HG02759 (cell line): Measurements from ENCODE around the gene CISD1.
"Not testable (repeated sequence)": the region's sequence is repeated elsewhere in the genome, so short reads cannot be mapped to it uniquely, and the experiment has no call there.

Source experiments
- ATAC-seq: cut with Tn5 transposase; IDR thresholded peaks from one replicate; pipeline ENCODE4 v1.9.1; 2021; ENCODE audit warnings: mild to moderate bottlenecking, moderate library complexity; ENCODE audit not compliant: unreplicated experiment

CISD1 gene

GRCh38 chr10:58268946-58269781 lies at the start of gene CISD1:
Gene CISD1, plus strand, starts transcription at chr10:58269162. Its CDS starts 112 bp downstream, at chr10:58269274.
- peak; percentile 65 for ATAC-seq

- no peak for ATAC-seq
Measured at GRCh38 chr10:58219875-58220274, 49.1 kb upstream of the CISD1 start.

GRCh38 chr10:58220769-58221451 lies 48.1 kb upstream of the CISD1 start:
- no peak for ATAC-seq

DNA sequence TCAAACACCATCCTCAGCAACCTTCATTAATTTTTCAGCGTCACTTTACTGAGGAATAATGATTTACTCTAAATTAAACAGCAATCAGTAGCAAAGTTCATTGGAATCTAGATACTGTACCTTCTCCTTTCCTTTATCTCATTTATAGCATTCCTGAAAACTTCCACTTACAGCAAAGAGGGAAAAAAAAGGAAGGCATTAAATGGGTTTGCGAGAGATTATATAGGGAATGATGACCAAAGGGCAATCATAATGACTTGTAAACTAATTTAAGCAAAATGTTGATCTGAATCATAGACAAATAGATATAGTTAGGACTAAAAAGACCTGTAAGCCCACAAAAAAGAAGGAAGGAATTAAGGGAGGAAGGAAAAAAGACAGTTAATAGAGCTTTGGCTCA lies 43.3 kb upstream of the CISD1 start:
- ATAC-seq = no peak

DNA sequence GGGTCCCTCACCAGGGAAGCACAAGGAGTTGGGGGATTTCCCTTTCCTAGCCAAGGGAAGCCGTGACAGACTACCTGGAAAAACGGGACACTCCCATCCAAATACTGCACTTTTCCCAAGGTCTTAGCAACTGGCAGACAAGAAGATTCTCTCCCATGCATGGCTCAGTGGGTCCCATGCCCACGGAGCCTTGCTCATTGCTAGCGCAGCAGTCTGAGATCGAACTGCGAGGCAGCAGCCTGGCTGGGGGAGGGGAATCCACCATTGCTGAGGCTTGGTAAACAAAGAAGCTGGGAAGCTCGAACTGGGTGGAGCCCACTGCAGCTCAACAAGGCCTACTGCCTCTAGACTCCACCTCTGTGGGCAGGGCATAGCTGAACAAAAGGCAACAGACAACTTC lies 39.1 kb upstream of the CISD1 start:
- not testable (repeated sequence) for ATAC-seq

GRCh38 chr10:58237014-58237834 lies 31.7 kb upstream of the CISD1 start:
- no peak for ATAC-seq

- no peak for ATAC-seq
Measured at GRCh38 chr10:58239561-58240169, 29.3 kb upstream of the CISD1 start.

DNA sequence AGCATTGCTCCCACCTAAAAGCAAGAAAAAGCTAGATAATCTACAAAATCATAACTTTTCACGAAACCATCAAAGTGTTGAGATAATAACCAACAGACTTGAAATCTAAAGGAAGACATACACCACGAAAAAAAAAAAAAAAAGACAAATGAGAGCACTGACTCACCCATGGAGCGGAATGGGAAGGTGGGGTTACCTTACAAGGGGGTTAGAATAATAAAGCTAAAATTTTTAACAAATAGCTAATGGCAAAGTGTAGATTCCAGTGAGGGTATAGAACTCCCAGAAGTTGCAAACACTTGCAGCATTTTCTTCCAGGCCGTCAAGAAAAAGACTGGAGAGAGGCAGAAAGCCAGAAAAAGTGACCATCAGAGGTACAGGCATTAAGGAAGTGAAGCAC lies 28.4 kb upstream of the CISD1 start:
- no peak for ATAC-seq

DNA sequence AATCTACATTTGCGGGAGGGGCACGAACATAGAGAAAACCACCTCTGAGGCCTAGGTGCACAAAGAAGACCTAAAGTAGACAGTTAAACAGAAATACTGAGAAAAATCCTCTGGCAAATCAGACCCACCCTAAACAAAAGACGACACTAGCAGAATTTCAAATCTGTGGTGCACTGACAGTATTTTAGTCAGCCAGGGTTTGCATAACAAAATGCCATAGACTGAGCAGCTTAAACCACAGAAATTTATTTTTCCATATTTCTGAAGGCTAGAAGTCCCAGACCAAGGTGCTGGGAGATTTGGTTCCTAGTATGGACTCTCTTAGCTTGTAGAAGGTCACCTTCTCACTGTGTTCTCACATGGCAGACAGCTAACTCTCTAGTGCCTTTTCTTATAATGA lies 27.6 kb upstream of the CISD1 start:
- no peak for ATAC-seq

DNA sequence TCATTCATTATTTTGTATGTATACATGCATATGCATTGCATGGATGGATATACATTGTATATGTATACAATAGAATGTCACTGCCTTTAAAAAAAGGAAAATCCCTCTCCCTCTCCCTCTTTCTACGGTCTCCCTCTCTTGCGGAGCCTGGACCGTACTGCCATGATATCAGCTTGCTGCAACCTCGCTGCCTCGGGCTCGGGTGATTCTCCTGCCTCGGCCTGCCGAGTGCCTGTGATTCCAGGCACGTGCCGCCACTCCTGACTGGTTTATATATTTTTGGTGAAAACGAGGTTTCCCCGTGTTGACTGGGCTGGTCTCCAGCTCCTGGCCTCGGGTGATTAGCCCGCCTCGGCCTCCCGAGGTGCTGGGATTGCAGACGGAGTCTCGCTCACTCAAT lies 25.7 kb upstream of the CISD1 start:
- no peak for ATAC-seq

DNA sequence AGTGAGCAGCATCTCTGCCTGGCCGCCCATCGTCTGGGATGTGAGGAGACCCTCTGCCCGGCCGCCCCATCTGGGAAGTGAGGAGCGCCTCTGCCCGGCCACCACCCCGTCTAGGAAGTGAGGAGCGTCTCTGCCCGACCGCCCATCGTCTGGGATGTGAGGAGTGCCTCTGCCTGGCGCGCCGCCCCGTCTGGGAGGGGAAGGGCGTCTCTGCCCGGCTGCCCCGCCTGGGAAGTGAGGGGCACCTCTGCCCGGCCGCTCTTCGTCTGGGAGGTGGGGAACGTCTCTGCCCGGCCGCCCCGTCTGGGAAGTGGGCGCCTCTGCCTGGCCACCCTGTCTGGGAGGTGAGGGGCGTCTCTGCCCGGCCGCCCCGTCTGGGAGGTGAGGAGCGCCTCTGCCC lies 25.2 kb upstream of the CISD1 start:
- ATAC-seq = not testable (repeated sequence)

GRCh38 chr10:58244242-58244641 lies 24.7 kb upstream of the CISD1 start:
- not testable (repeated sequence) for ATAC-seq

- not testable (repeated sequence) for ATAC-seq
Measured at GRCh38 chr10:58244666-58245065, 24.3 kb upstream of the CISD1 start.

DNA sequence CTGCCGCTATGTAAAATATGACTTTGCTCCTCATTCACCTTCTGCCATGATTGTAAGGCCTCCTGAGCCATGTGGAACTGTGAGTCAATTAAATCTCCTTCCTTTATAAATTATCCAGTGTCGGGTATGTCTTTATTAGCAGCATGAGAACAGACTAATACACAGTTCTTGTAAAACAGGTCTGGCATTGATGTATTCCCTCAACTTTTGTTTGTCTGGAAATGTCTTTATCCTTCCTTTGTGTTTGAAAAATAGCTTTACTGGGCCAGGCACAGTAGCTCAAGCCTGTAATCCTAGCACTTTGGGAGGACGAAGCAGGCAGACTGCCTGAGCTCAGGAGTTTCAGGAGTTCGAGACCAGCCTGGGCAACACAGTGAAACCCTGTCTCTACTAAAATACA lies 15.8 kb upstream of the CISD1 start:
- no peak for ATAC-seq

DNA sequence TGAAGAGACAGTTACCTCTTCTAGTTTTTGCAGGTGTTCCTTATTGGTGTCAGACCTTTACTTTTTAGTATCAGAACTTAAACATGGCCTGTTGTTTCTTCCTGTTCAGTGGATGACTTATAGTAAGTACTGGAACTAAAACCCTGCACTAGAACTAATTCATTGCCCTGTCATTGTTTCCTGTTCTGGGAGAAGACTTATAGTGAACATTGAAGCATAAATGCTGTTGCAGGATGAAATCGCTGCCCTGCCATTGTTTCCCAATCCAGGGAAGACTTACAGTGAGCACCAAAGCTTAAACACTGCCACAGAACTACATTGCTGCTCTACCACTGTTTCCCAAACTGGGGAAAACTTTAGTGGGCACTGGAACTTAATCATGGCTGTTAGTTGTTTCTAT lies 14.3 kb upstream of the CISD1 start:
- ATAC-seq = no peak

DNA sequence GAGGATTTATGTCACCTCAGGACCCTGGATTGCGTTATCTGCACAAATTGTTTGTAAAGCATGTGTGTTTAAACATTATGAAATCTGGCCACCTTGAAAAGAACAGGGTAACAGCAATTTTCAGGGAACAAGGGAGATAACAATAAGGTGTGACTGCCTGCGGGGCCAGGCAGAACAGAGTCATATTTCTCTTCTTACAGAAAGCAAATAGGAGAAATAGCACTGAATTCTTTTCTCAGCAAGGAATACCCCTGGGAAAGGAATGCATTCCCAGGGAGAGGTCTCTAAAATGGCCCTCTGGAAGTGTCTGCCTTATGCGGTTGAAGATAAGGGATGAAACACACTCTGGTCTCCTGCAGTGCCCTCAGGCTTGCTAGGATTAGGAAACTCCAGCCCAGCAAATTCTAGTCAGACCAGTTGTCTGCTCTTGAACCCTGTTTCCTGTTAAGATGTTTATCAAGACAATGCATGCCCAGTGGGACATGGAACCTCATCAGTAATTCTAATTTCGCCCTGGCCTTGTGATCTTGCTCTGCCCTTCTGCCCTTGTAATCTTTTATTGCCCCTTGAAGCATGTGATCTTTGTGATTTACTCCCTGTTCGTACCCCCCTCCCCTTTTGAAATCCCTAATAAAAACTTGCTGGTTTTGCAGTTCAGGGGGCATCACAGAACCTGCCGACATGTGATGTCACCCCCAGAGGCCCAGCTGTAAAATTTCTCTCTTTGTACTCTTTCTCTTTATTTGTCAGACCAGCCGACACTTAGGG lies 12.8 kb upstream of the CISD1 start:
- not testable (repeated sequence) for ATAC-seq

DNA sequence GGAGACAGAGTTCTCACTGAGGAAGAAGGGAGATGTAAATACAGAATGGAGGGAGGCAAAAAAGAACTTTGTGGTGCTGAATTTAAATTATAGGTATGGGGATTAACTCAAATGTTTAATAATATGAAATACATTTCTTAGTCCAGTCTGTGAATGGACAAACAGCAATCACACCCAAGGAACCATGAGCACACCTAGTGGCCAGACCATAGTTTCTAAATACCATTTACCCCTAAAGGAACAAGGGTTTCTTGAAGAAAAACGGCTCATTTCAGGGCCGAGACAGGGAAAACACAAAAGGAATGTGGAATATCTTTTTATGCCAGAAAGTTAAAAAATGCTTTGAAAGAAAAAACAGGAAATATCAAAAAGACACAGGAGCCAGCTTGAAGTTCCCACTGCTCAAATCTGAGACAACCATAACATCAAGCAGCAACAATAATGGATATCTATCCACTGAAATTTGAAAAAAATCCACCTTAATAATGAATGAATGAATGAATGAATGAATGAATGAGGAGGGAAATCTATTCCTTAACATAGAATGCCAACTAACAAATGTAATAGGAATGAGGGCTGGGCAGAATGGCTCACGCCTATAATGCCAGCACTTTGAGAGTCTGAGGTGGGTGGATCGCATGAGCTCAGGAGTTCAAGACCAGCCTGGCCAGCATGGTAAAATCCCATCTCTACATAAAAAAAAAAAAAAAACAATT lies 9.8 kb upstream of the CISD1 start:
- ATAC-seq = no peak

DNA sequence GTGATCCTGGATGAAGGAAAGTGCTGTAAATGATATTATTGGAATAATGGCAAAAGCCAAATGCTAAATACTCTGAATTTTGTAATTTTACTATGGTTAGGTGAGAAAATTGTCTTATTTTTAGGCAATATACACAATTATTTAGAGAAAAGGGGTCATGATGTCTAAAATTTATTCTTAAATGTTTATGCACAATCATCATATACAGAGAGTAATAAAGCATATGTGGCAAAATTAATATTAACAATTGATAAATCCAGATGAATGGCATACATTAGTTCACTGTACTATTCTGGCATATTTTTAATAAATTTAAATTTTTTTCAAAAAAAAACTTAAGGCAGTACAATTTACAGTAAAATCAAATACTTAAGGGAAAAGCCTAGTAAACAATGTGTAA lies 8.6 kb upstream of the CISD1 start:
- no peak for ATAC-seq

- ATAC-seq = no peak
Measured at GRCh38 chr10:58262766-58263165, 6.2 kb upstream of the CISD1 start.

- no peak for ATAC-seq
Measured at GRCh38 chr10:58264780-58265179, 4.2 kb upstream of the CISD1 start.
